Osteocyte (in vitro differentiated cells): ENCODE data around the gene COL17A1. TPM values are rescaled to one million over a fixed set of nuclear protein-coding genes. Genes with fewer than 3 reads are reported as not detected.

Experiments used
- DNase-seq: peaks from one replicate; pipeline ENCODE4 v3.0.0; 2021; ENCODE audit warnings: mixed read lengths; ENCODE audit not compliant: unreplicated experiment; ENCODE audit errors: extremely low spot score
- H3K27ac Mint-ChIP-seq: one replicate; pipeline ENCODE4 v1.8.0; 2021; ENCODE audit warnings: mild to moderate bottlenecking, mixed read lengths; ENCODE audit not compliant: unreplicated experiment
- H3K27me3 Mint-ChIP-seq: one replicate; pipeline ENCODE4 v1.8.0; 2021; ENCODE audit warnings: mixed read lengths; ENCODE audit not compliant: unreplicated experiment
- H3K36me3 Mint-ChIP-seq: one replicate; pipeline ENCODE4 v1.8.0; 2021; ENCODE audit warnings: mixed read lengths; ENCODE audit not compliant: unreplicated experiment
- H3K4me1 Mint-ChIP-seq: one replicate; pipeline ENCODE4 v1.8.0; 2021; ENCODE audit warnings: mixed read lengths; ENCODE audit not compliant: unreplicated experiment
- H3K4me3 Mint-ChIP-seq: one replicate; pipeline ENCODE4 v1.8.0; 2021; ENCODE audit warnings: mild to moderate bottlenecking, moderate library complexity, mixed read lengths; ENCODE audit not compliant: unreplicated experiment
- H3K9me3 Mint-ChIP-seq: one replicate; pipeline ENCODE4 v1.8.0; 2021; ENCODE audit warnings: mixed read lengths; ENCODE audit not compliant: unreplicated experiment
- CTCF ChIP-seq: fragments of 200-600 bp; sonication (generic); IDR thresholded peaks from 2 replicates; pipeline ENCODE4 v1.5.0; 2021; ENCODE audit warnings: antibody characterized with exemption, mild to moderate bottlenecking, moderate library complexity
- microRNA-seq: library from miRNA; unstranded; fragments of <30 nt; microRNA quantifications from one replicate; pipeline ENCODE4 v1.1.0, GENCODE V29; 2020; ENCODE audit not compliant: unreplicated experiment
- total RNA-seq: library from RNA; stranded (reverse); gene quantifications from 2 replicates; pipeline ENCODE4 v1.2.1, GENCODE V29; 2021

Gene COL17A1
- total RNA-seq, 1 donor from 2014 or later, result not detected

- Mint-ChIP-seq H3K27ac (no peak overlapping the region), H3K27me3 (no peaks in the 10 kb centered on the region), H3K4me1 (peaks cover 52% of the 10 kb centered on the region), H3K4me3 (no peak overlapping the region), H3K9me3 (peaks cover 6% of the 10 kb centered on the region), H3K36me3 (no peaks in the 10 kb centered on the region)
- TF ChIP-seq CTCF, result peak; percentile 18
- DNase-seq, result no peak
Measured at GRCh38 chr10:103982639-103983038, 103.0 kb downstream of the COL17A1 start.

Small RNAs within 50 kb of the gene (microRNA-seq; reads per million reads assigned to microRNA genes)
- gene MIR936, result not detected

Other genes with a start within 250 kb of the COL17A1 start
- 43.0 and 46.6 TPM in 2 replicates for gene SH3PXD2A, start 230.3 kb downstream of the COL17A1 start, total RNA-seq
- gene STN1, start 167.7 kb downstream of the COL17A1 start, total RNA-seq, result 21.5 and 21.8 TPM in 2 replicates
- gene SLK, start 118.7 kb downstream of the COL17A1 start, total RNA-seq, result 41.3 and 44.0 TPM in 2 replicates
- 7.0 and 7.9 TPM in 2 replicates for gene SFR1, start 36.3 kb upstream of the COL17A1 start, total RNA-seq
- gene CFAP43, start 146.5 kb upstream of the COL17A1 start, total RNA-seq, result 0.13 TPM in 1 of 2 replicates, not detected in the other
- 71.8 and 77.4 TPM in 2 replicates for gene GSTO1, start 169.0 kb upstream of the COL17A1 start, total RNA-seq
- gene GSTO2, start 183.3 kb upstream of the COL17A1 start, total RNA-seq, result 0.31 and 0.54 TPM in 2 replicates